Bronchial epithelial cell (primary cell): ENCODE data around the gene TRAPPC3L. TPM values are rescaled to one million over a fixed set of nuclear protein-coding genes. Genes with fewer than 3 reads are reported as not detected.

Source experiments
- DNase-seq: peaks from one replicate; pipeline ENCODE4 v3.0.0-alpha.2; 2010; ENCODE audit warnings: low read depth
- FAIRE-seq: peaks from 2 replicates; lab custom pipeline; 2011; peaks lifted over from hg19 to GRCh38; lab: Jason Lieb, UNC
- H3K27me3 ChIP-seq: 2 replicates; pipeline ENCODE4 v1.5.1; 2011; ENCODE audit warnings: low read length; ENCODE audit not compliant: control insufficient read depth, insufficient read depth
- H3K36me3 ChIP-seq: 2 replicates; pipeline ENCODE4 v1.5.1; 2011; ENCODE audit warnings: low read length; ENCODE audit not compliant: control insufficient read depth, insufficient read depth
- H3K4me3 ChIP-seq: 2 replicates; pipeline ENCODE4 v1.5.1; 2011; ENCODE audit warnings: mild to moderate bottlenecking, low read depth, low read length, control low read depth
- total RNA-seq: library from RNA; depleted of rRNA; stranded (reverse); fragments of >200 nt; gene quantifications from 2 replicates; pipeline ENCODE4 v1.2.1, GENCODE V29; 2014
- TF ChIP-seq, protein P1 (sequence below): IDR thresholded peaks from 2 replicates; pipeline ENCODE4 v1.5.1; 2011; ENCODE audit warnings: mild to moderate bottlenecking, moderate library complexity, low read length, control low read depth, inconsistent platforms; ENCODE audit not compliant: insufficient read depth, severe bottlenecking

TRAPPC3L gene
- total RNA-seq, 1 donor from 2014 or later, result not detected

DNA sequence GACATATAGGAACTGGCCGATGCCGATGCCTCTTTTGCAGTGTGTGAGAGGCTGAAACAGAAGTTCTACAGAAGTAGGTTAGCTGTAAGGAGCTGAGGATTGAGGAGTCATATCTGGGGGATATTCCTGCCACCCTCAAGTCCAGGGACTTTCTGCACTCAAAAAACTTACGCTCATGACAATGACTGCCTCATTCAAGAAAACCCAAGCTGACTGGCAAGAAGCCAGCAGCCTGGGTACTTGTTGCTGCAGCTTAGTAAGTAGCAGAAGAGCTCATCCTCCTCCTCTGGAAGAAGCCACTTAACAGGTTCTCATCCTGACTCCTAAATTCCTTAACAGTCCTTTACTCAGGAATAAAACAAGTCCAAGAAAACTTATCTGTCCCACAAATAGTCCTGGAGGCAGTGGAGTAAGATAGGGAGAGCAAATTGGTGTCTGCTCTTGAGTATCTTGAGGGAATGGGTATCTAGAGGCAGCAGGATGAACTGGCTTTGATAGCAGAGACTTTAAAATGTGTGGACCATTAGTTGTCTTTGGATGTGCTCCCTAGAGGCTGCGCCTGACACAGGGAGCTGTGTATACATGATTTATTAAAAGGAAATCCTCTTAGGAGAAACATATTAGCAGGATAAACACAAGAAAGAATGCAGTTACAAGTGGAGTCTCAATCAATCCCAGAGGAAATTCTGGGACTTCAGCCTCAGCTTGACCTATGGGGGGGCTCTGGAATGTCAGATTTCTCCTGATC, 26.7 kb downstream of the TRAPPC3L start:
- FAIRE-seq (no peak), DNase-seq (no peak)
- Histone ChIP-seq H3K4me3 (no peak overlapping the region), H3K27me3 (no peaks in the 10 kb centered on the region), H3K36me3 (no peaks in the 10 kb centered on the region)
- TF ChIP-seq, protein P1, sequence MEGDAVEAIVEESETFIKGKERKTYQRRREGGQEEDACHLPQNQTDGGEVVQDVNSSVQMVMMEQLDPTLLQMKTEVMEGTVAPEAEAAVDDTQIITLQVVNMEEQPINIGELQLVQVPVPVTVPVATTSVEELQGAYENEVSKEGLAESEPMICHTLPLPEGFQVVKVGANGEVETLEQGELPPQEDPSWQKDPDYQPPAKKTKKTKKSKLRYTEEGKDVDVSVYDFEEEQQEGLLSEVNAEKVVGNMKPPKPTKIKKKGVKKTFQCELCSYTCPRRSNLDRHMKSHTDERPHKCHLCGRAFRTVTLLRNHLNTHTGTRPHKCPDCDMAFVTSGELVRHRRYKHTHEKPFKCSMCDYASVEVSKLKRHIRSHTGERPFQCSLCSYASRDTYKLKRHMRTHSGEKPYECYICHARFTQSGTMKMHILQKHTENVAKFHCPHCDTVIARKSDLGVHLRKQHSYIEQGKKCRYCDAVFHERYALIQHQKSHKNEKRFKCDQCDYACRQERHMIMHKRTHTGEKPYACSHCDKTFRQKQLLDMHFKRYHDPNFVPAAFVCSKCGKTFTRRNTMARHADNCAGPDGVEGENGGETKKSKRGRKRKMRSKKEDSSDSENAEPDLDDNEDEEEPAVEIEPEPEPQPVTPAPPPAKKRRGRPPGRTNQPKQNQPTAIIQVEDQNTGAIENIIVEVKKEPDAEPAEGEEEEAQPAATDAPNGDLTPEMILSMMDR, result no peak

DNA sequence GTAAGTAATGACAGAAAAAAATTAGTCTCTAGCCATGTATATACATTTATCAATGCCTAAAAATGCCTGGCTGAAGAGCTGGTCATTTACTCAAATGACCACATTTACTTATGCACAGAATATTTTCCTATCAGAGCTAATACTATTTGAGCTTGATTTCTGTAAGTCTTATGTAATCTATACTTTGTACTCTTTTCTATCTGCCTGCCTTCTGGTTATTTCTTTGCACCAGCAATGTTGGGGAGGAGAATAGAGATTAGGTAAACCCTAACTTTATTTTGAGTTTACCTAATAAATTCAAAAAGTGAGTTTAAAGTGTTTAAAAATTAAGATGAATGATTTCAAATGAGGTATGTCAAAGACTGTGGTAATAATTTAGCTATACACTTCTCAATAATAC, 30.3 kb downstream of the TRAPPC3L start:
- FAIRE-seq, result no peak
- H3K4me3 ChIP-seq, result no peak overlapping the region
- H3K36me3 ChIP-seq, result no peaks in the 10 kb centered on the region
- TF ChIP-seq, protein P1, result no peak
- no peak for DNase-seq
- H3K27me3 ChIP-seq, result no peaks in the 10 kb centered on the region

DNA sequence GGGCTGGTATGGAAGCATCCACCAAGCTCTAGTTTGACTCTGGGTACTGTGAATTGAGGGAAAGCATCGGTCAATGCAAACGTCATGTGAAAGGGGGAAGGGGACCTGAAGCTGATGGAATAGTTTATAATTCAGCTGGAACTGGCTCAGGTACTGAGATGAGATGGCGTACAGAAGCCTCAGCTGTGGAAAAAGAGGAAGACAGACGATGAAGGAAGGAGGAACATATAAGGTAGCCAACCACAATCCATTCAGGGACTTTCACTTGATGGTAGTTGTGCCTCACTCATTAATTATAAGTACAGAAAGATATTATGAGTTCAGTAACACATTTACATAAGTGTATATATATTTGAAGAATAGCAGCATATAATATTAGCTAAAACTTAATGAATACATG, 31.4 kb downstream of the TRAPPC3L start:
- Histone ChIP-seq H3K27me3 (no peaks in the 10 kb centered on the region), H3K36me3 (no peaks in the 10 kb centered on the region), H3K4me3 (no peak overlapping the region)
- FAIRE-seq (no peak), DNase-seq (no peak)
- TF ChIP-seq, protein P1, result no peak

DNA sequence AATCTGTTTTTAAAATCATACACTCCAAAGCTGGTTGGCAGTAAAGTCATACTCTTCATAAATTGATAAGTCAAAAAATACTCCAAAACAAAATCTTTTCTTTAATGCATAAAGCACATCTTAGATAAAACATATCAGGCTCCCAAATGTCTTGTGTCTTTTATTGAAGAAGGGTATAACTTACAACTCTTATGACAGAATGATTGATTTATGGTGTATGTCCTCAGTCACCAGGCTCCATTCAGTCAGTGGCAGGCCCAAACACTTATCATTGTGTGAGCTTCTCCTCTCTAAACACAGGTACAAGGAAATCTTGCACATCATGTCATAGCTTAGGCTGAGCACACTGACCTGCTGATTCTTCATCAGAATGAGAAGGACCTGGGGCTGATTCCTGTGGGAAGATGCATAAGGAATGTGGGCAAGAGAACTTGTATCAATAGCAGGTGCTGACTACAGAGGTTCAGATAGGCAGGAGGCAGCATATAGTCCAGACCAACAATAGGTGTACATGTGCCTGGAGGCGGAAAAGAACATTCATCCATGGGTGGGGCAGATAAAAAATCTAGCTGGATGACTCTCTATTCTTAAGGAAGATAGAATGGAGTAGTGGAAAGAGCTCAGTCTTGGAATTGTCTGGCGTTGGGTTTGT, 32.1 kb downstream of the TRAPPC3L start:
- Histone ChIP-seq H3K4me3 (no peak overlapping the region), H3K27me3 (no peaks in the 10 kb centered on the region), H3K36me3 (no peaks in the 10 kb centered on the region)
- DNase-seq (peak; percentile 81), FAIRE-seq (no peak)
- TF ChIP-seq, protein P1, result no peak

DNA sequence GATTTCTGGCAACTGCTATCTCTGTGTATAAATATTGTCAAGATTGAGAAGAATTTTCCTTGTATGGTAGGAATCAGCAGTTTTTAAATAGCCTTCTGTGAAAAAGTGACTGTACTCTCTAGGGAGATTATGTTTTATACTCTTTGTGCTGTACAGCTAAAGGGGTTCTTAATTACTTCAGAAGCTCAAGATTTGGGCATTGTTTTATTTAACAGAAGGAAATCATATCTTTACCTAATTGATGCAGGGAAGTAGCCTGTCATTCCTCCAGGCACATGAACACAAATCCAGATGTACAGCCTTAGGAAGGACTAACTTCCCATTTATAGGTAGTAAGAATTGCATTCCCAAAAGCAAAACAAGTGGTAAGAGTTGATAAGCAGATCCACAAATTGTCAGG, 32.8 kb downstream of the TRAPPC3L start:
- H3K36me3 ChIP-seq, result no peaks in the 10 kb centered on the region
- TF ChIP-seq, protein P1, result no peak
- no peak for DNase-seq
- H3K27me3 ChIP-seq, result no peaks in the 10 kb centered on the region
- no peak overlapping the region for H3K4me3 ChIP-seq
- no peak for FAIRE-seq

DNA sequence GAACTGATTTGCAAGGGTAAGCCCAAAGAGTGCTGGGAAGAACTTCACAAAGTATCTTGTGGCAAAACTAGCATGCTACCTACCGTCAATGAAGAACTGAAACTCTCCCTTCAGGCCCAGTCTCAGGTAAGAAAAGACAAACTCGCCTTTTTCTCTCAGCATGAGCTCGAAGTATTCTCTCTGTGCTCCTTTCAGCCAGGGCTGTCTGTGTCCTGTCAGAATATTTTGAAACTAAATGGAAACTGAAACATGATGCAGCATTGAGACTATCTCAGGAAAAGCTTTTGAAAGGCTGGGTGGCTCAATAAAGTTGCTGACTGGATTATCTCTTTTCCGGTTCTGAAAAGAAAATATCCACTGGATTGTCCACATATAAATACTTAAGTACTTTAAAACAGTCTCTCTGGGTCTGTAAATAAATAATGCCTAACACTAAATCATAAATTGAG, 33.3 kb downstream of the TRAPPC3L start:
- Histone ChIP-seq H3K4me3 (no peak overlapping the region), H3K36me3 (no peaks in the 10 kb centered on the region), H3K27me3 (no peaks in the 10 kb centered on the region)
- FAIRE-seq, result no peak
- DNase-seq, result no peak
- TF ChIP-seq, protein P1, result no peak
